NB4 (cell line): ENCODE data around the gene BIRC6.
A peak's percentile ranks its signal among the peaks of the same experiment; 100 is the strongest.

Experiments used
- DNase-seq: peaks from one replicate; pipeline ENCODE4 v3.0.0; 2010; ENCODE audit warnings: low read depth
- H3K4me3 ChIP-seq: one replicate; pipeline ENCODE4 v1.5.1; 2011; ENCODE audit warnings: mild to moderate bottlenecking, low read depth, low read length, moderate library complexity
- MYC ChIP-seq: IDR thresholded peaks from 2 replicates; pipeline ENCODE4 v1.6.1; 2011; ENCODE audit warnings: low read depth, low read length
- POLR2A ChIP-seq: IDR thresholded peaks from 2 replicates; pipeline ENCODE4 v1.6.1; 2011; ENCODE audit warnings: mild to moderate bottlenecking; ENCODE audit not compliant: insufficient read length; ENCODE audit errors: extremely low read depth
- TF ChIP-seq, protein P1 (sequence below): IDR thresholded peaks from 2 replicates; pipeline ENCODE4 v1.6.1; 2011; ENCODE audit warnings: low read depth, low read length
- TF ChIP-seq, protein P2 (sequence below): IDR thresholded peaks from one replicate; pipeline ENCODE4 v1.5.1; 2012; ENCODE audit warnings: low read depth, low read length

BIRC6 gene

DNA sequence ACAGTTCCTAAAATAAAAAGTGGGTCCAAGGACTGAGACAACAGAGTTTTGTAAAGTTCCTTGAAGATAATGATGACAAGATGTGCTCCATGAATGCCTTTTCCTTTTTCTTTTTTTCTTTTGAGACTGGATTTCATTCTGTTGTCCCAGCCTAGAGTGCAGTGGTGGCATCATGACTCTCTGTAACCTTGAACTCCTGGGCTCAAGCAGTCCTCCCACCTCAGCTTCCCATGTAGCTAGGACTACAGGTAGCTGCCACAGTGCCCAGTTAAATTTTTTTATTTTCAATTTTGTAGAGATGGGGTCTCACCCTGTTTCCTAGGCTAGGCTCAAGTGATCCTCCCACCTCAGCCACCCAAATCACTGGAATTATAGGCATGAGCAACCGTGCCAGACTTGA, 254.9 kb downstream of the BIRC6 start:
- H3K4me3 ChIP-seq, result no peak overlapping the region
- TF ChIP-seq, protein P1, sequence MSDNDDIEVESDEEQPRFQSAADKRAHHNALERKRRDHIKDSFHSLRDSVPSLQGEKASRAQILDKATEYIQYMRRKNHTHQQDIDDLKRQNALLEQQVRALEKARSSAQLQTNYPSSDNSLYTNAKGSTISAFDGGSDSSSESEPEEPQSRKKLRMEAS, result no peak
- TF ChIP-seq, protein P2, sequence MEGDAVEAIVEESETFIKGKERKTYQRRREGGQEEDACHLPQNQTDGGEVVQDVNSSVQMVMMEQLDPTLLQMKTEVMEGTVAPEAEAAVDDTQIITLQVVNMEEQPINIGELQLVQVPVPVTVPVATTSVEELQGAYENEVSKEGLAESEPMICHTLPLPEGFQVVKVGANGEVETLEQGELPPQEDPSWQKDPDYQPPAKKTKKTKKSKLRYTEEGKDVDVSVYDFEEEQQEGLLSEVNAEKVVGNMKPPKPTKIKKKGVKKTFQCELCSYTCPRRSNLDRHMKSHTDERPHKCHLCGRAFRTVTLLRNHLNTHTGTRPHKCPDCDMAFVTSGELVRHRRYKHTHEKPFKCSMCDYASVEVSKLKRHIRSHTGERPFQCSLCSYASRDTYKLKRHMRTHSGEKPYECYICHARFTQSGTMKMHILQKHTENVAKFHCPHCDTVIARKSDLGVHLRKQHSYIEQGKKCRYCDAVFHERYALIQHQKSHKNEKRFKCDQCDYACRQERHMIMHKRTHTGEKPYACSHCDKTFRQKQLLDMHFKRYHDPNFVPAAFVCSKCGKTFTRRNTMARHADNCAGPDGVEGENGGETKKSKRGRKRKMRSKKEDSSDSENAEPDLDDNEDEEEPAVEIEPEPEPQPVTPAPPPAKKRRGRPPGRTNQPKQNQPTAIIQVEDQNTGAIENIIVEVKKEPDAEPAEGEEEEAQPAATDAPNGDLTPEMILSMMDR, result no peak
- TF ChIP-seq POLR2A (no peak), MYC (no peak)
- no peak for DNase-seq

DNA sequence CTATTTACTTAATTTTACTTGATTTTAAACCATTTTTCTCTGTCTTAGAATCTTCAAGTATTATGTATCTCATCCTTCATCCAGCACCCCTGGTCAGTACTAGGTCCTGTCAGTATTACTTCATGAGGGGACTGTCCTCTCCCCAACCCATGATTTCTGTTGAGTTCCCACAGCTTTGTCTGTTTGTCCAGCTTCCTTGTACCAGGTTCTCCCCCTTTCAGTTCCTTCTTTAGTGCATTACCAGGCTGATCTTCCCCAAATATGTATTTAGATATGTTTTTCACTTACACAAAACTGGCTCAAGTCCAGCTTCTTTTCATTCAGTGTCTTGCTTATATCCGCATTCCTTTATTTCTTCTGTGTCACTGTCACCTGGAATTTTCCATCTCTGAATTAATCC, 257.3 kb downstream of the BIRC6 start:
- TF ChIP-seq, protein P1, result no peak
- no peak overlapping the region for H3K4me3 ChIP-seq
- DNase-seq, result no peak

DNA sequence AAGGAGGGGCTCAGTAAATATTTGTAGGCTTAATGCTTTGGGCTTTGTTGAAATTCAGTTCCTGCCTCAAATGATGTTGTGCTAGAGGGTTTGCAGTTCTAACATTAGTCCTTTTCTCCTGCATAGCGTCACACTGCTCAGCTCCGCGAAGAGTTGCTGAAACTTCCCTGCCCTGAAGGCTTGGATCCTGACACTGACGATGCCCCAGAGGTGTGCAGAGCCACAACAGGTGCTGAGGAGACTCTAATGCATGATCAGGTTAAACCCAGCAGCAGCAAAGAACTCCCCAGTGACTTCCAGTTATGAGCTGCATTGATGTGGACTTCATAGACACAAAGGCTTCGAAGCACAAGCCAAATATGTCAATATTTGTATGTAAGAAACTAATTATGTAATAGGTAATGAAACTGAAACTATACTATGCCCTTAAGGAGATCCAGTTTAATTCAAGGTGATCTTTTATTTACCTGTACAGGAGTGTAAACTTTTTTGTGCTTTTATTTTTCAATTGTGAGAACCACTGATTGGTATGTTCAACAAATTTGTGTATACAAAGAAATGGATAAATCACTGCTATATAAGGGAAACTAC, 260.9 kb downstream of the BIRC6 start:
- H3K4me3 ChIP-seq, result no peak overlapping the region
- TF ChIP-seq, protein P2, result no peak
- TF ChIP-seq POLR2A (no peak), MYC (no peak)
- TF ChIP-seq, protein P1, result no peak
- no peak for DNase-seq

DNA sequence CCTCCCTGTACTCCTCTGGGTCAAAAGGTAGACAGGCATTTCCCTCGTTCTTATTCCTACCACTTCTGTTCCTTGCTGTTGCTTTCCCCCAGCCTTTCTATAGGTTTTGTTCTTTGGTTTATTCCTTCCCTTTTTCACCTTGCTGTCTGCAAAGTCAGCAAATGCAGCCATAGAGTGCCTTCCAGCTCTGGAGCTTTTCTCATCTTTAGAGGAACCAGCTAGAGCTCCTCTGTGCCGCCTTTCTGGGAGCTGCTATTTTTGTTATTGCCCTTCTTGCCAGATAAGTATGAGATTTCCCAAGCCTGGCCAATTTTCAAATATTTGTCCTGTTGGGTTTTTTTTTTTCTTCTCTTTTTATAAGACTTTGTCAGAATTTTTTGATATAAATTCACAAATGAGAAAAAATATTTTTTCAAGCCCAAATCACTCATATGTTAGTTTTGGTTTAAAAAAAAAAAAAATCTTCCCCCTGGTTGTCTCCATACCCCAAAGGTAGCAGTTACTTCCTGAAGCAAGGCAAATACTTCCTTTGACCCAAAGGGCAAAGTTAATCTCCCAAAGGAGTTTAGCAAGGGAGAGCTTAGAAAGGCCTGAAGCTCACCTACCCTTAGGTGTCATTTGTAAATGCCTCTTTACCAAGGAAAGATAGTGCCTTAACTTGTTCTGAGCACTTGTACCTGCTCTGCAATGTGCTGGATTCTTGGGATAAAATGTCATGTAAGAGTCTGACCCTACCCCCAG, 265.9 kb downstream of the BIRC6 start:
- TF ChIP-seq, protein P1, result no peak
- TF ChIP-seq, protein P2, result no peak
- TF ChIP-seq POLR2A, result no peak
- TF ChIP-seq MYC, result no peak
- DNase-seq, result no peak
- no peak overlapping the region for H3K4me3 ChIP-seq

DNA sequence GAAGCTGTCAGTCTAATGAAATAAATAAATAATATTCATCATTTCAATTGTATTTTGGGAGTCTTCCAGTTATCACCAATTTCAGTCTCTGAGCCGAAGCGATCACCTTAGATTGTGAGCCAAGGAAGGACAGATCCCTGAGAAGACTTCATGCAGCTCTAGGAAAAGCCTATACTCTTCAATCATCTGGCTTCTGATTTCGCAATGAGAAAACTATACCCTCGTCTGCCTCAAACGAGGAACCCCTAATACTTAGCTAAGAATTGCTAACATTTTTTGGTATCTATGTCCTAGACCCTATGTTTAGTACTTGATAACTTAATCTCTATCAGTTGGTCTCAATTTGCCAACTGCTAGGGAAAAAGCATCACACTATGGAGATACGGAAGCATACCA, 266.5 kb downstream of the BIRC6 start:
- no peak overlapping the region for H3K4me3 ChIP-seq
- peak; percentile 28 for DNase-seq
- no peak for TF ChIP-seq POLR2A
- no peak for TF ChIP-seq MYC
- TF ChIP-seq, protein P2, result no peak
- TF ChIP-seq, protein P1, result no peak

DNA sequence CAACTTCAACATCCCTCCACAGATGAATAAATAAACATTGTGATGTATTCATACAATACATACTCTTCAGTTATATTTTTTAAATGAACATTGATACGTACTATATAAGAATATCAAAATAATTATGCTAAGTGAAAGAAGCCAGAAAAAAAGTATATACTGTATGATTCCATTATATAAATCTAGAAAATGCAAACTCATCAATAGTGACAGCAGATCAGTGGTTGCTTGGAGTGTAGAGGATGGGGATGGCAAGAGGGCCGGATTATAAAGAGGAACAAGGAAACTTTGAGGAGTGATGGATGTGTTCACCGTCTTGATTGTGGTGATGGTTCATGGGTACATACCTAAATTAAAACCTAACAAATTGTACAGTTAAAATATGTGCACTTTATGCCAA, 268.0 kb downstream of the BIRC6 start:
- no peak overlapping the region for H3K4me3 ChIP-seq
- no peak for TF ChIP-seq MYC
- TF ChIP-seq, protein P1, result no peak
- TF ChIP-seq, protein P2, result no peak
- no peak for TF ChIP-seq POLR2A
- no peak for DNase-seq
